ENCODE data around the gene CD2AP. TPM values are rescaled to one million over a fixed set of nuclear protein-coding genes. Genes with fewer than 3 reads are reported as not detected.

Gene CD2AP
- total and polyA plus RNA-seq, 2 of the 8 experiments (the other 6 are each of a cell fraction or from before 2014, with no cell fraction given): 8.6 to 75.6 TPM

DNA sequence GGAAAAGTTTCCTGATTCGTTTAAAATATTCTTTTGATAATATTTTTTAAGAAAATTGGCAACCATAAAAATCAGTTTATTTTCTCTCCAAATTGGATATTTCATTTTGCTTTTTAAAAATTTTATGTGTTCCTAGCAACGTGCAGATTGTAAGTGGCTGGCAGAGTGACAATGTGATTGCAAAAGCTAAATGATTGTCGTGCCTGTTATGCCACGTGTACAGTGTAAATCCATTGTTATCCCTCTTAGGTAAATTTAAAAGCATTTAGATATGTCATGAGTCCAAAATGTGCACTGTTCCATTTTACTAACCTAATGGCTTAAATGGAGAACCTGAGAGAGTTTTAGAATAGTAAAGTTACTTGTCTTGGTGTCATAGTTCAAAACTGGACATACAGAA, 126.4 kb downstream of the CD2AP start:
- FAIRE-seq (no peak), DNase-seq (ENCODE audit: low read depth in 1 of 2, low spot score in 2 of 2) (no peak)
- Histone ChIP-seq H3K4me1 (replicated peaks in 1 of 4; ENCODE audit: control insufficient read depth in 3 of 4, insufficient read depth in 4 of 4, low read length in 3 of 4) (no peaks in the 10 kb centered on the region), H3K18ac (ENCODE audit: extremely low read depth, low read length) (no peak overlapping the region), H3K56ac (replicated peaks; ENCODE audit: insufficient read length, low read depth, low read length) (no peak overlapping the region), H3K4me2 (ENCODE audit: insufficient read depth in 1 of 2, low read depth in 2 of 2, low read length in 2 of 2) (no peak overlapping the region), H3K14ac (ENCODE audit: insufficient read length) (no peak overlapping the region), H2BK5ac (ENCODE audit: low read depth, low read length) (no peak overlapping the region), H3K27me3 (replicated peaks in 1 of 4; ENCODE audit: control insufficient read depth in 3 of 4, extremely low read depth in 1 of 4, insufficient read depth in 3 of 4, low read length in 3 of 4) (no peaks in the 10 kb centered on the region), H2BK120ac (replicated peaks; ENCODE audit: low read depth, low read length) (no peak overlapping the region), H4K8ac (ENCODE audit: extremely low read depth, insufficient read depth, low read length) (no peak overlapping the region), H2BK15ac (ENCODE audit: low read length) (no peak overlapping the region), H4K20me1 (replicated peaks in 1 of 2; ENCODE audit: control insufficient read depth in 1 of 2, insufficient read depth in 2 of 2, low read length in 2 of 2) (no peaks in the 10 kb centered on the region), H3K9me3 (ENCODE audit: insufficient read depth in 2 of 2, low read depth in 1 of 2, low read length in 1 of 2) (no peaks in the 10 kb centered on the region), H3K79me2 (ENCODE audit: control insufficient read depth in 1 of 2, insufficient read depth in 2 of 2, low read length in 2 of 2) (no peaks in the 10 kb centered on the region), H2AFZ (ENCODE audit: low read length) (no peak overlapping the region), H3K27ac (ENCODE audit: low read depth, low read length) (no peak overlapping the region), H3K23me2 (ENCODE audit: low read depth, low read length) (no peaks in the 10 kb centered on the region; the same call in 1 of the 2 replicates), H3K36me3 (ENCODE audit: control insufficient read depth in 2 of 4, insufficient read depth in 4 of 4, low read length in 3 of 4) (peaks cover 4 to 42% (median 13%) of the 10 kb centered on the region in 4 experiments; a peak in 5 of 8 replicates), H2AK5ac (ENCODE audit: low read depth, low read length) (no peak overlapping the region), H4K5ac (ENCODE audit: insufficient read length, low read depth, low read length) (no peak overlapping the region), H3K9ac (replicated peaks in 1 of 4; ENCODE audit: extremely low read depth in 1 of 4, low read depth in 3 of 4, low read length in 3 of 4) (no peak overlapping the region), H4K91ac (replicated peaks; ENCODE audit: insufficient read length, low read length) (no peak overlapping the region), H2BK20ac (ENCODE audit: low read length) (no peak overlapping the region), H3K4ac (replicated peaks; ENCODE audit: insufficient read length, low read depth, low read length) (no peak overlapping the region), H3K23ac (ENCODE audit: insufficient read length) (no peak overlapping the region), H3K79me1 (ENCODE audit: low read depth, low read length) (no peaks in the 10 kb centered on the region), H3K4me3 (ENCODE audit: extremely low read depth in 1 of 4, insufficient read depth in 2 of 4, low read depth in 3 of 4, low read length in 4 of 4) (no peak overlapping the region), H2BK12ac (ENCODE audit: low read depth, low read length) (no peak overlapping the region)
- CTCF ChIA-PET (ENCODE audit: partially characterized antibody): interaction anchor here (1.1 kb wide), 1 partner anchor 190 kb away, joined by 4 read pairs; no protein-coding TSS in a partner anchor
- 87% methylated on average over 4 of the region's 4 CpGs; no CpG with 5 or more reads in 1 of the 2 experiments for whole genome bisulfite sequencing, 2 experiments (ENCODE audit: extremely low coverage in 1 of 2, insufficient coverage in 1 of 2, insufficient read length in 1 of 2, insufficient replicate concordance in 2 of 2, low coverage in 1 of 2, low lambda C conversion rate in 2 of 2, missing lambda C conversion rate in 1 of 2)
- POLR2A ChIA-PET (ENCODE audit: partially characterized antibody): no interaction called here
- TF ChIP-seq TBP (IDR thresholded peaks at IDR 0.05; ENCODE audit: low read depth, low read length): no peak
- no peak for TF ChIP-seq CHD2 (IDR thresholded peaks at IDR 0.05; ENCODE audit: low read length)
- TF ChIP-seq, protein P1, sequence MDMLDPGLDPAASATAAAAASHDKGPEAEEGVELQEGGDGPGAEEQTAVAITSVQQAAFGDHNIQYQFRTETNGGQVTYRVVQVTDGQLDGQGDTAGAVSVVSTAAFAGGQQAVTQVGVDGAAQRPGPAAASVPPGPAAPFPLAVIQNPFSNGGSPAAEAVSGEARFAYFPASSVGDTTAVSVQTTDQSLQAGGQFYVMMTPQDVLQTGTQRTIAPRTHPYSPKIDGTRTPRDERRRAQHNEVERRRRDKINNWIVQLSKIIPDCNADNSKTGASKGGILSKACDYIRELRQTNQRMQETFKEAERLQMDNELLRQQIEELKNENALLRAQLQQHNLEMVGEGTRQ (IDR thresholded peaks at IDR 0.05; ENCODE audit: low read length): no peak
- TF ChIP-seq BACH1 (IDR thresholded peaks at IDR 0.05; ENCODE audit: low read length): no peak
- no peak for TF ChIP-seq JUN (IDR thresholded peaks at IDR 0.05; ENCODE audit: low read depth, low read length)
- no peak for TF ChIP-seq SIX5 (IDR thresholded peaks at IDR 0.05; ENCODE audit: low read depth, low read length)
- no peak for TF ChIP-seq PHF8 (conservative IDR thresholded peaks at IDR 0.05; ENCODE audit: low read depth, low read length)
- TF ChIP-seq SIRT6 (IDR thresholded peaks at IDR 0.05; ENCODE audit: low read length): no peak
- TF ChIP-seq MAFK (IDR thresholded peaks at IDR 0.05; ENCODE audit: low read depth, low read length): no peak
- no peak for TF ChIP-seq EZH2 (IDR thresholded peaks at IDR 0.05; ENCODE audit: low read depth, low read length, severe bottlenecking)
- TF ChIP-seq POLR2A (IDR thresholded peaks at IDR 0.05; ENCODE audit: control extremely low read depth in 1 of 2, low read depth in 2 of 2, low read length in 2 of 2): no peak
- no peak for TF ChIP-seq CHD1 (IDR thresholded peaks at IDR 0.05; ENCODE audit: low read depth, low read length)
- TF ChIP-seq RXRA (IDR thresholded peaks at IDR 0.05; ENCODE audit: insufficient read depth, low read depth, low read length): no peak
- TF ChIP-seq GABPA (IDR thresholded peaks at IDR 0.05; ENCODE audit: borderline replicate concordance, insufficient read depth, low read length): no peak
- TF ChIP-seq CTBP2 (IDR thresholded peaks at IDR 0.05; ENCODE audit: borderline replicate concordance, insufficient read depth, insufficient read length, low read length): no peak
